HG03175 (cell line): Measurements from ENCODE around the gene SNRPA1.
A peak's percentile ranks its signal among the peaks of the same experiment; 100 is the strongest.
"Not testable (repeated sequence)": the region's sequence is repeated elsewhere in the genome, so short reads cannot be mapped to it uniquely, and the experiment has no call there.

ENCODE experiments used
- ATAC-seq: cut with Tn5 transposase; IDR thresholded peaks from one replicate; pipeline ENCODE4 v1.9.1; 2021; ENCODE audit warnings: mild to moderate bottlenecking, moderate library complexity; ENCODE audit not compliant: unreplicated experiment

SNRPA1 gene

DNA sequence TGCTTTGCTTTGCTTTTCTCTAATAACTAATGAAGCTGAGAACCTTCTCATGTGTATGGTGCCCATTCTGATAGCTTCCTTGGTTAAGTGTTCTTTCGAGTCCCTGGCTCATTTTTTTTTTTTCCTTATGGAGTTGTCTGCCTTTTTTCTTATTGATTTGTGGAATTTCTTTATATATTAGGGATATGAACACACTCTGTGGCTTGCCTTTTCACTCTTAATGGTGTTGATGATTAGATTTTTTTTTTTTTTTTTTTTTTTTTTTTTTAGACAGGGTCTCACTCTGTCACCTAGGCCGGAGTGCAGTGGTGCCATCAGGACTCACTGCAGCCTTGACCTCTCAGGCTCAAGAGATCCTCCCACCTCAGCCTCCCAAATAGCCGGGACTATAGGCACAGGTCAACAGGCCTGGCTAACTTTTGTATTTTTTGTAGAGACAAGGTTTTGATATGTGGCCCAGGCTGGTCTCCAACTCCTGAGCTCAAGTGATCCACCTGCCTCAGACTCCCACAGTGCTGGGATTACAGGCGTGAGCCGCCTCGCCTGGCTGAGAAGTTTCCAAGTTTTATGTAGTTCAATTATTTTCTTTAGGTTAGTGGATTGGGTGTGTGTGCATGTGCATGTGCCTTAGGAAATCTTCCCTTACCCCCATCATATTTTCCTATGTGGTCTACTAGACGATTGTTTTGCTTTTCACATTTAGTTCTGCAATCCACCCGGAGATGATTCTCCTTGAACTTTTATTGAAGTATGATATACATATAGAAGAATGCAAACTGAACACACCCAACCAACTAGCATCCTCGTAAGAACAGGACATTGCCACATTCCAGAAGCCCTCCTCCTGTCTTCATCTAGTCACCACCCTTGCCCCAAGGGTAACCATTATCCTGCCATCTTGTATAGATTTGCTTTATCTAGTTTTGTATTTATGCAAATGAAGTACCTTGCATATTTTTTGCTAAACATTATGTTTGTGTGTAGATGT, 1.7 kb upstream of the SNRPA1 start:
- ATAC-seq, result no peak

DNA sequence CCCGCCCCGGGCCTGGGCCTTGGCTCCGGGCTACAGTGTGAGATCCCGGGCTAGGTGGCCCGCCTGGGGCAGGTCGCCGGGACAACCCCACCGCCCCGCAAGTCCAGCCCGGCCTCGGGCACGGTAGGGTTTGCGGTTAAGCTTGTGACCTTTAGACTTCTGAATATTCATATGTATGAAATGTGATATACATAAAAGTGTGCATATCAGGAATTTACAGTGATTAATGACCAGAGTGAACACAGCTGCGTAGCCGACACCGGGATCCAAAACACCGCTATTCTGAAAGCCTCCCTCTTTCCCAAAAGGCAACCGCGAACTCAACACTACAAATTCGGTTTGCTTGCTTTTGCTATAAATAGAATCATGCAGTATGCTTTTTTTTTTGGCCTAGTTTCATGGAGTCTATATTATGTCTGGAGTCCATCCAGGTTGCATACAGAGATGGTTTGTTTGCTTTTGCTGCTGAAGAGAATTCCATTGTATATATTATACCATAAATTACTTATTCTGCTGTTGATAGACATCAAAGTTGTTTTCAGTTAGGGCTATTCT, 636 bp upstream of the SNRPA1 start:
- ATAC-seq, result no peak

DNA sequence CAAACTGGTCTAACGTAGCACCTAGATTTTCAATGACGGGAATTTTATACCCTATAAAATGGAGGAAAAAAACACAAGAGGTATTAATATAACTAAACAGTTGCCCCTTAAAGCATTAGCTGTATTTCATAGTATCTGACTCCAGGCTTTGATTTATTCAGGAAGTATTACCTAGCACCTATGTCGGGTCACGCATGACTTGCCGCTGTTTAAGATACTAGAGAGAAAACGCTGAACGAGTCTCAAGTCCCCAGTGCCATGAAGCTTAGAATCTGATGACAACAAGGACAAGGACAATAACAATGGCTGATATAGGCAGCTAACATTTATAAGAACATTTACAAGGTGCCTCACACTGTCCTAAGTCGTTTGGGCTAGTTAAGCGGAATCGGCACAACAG, 1.9 kb downstream of the SNRPA1 start:
- peak; percentile 19 for ATAC-seq

DNA sequence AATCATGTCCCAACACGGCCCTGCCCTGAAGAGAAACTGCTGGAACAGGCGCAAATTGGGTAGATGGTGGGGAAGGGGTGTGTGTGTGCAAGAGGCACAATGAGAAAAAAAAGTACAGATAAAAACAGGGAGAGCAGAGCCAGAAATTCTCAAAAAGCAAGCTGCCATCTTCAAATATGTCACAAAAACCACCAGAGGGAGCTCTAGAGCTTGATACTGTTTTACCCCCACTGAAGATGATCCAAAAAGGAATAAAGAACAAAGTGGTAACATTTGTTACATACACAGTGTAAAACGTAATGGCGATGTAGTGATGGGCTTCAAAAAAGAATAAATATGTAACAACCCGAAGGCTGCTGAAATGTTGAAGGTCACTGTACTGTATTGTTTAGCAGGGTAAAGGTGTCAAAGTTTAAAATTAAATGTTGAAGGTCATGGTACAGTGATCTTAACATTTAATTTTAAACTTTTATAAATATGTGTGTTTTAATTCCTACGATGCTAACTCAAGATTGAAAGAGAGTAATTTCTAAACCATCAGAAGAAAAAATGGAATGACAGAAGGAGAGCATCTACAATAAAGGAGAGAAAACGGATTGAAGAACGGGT, 6.0 kb downstream of the SNRPA1 start:
- no peak for ATAC-seq

DNA sequence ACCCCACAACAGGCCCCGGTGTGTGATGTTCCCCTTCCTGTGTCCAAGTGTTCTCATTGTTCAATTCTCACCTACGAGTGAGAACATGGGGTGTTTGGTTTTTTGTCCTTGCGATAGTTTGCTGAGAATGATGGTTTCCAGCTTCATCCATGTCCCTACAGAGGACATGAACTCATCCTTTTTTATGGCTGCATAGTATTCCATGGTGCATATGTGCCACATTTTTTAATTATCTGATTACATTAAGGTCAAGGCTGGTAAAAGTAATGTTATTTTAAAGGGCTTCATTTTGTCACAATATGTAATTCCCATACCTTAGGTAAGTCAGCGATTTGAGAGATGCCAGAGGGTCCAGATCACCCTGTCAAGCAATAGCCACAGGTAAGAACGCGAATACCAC, 7.7 kb downstream of the SNRPA1 start:
- ATAC-seq, result not testable (repeated sequence)

DNA sequence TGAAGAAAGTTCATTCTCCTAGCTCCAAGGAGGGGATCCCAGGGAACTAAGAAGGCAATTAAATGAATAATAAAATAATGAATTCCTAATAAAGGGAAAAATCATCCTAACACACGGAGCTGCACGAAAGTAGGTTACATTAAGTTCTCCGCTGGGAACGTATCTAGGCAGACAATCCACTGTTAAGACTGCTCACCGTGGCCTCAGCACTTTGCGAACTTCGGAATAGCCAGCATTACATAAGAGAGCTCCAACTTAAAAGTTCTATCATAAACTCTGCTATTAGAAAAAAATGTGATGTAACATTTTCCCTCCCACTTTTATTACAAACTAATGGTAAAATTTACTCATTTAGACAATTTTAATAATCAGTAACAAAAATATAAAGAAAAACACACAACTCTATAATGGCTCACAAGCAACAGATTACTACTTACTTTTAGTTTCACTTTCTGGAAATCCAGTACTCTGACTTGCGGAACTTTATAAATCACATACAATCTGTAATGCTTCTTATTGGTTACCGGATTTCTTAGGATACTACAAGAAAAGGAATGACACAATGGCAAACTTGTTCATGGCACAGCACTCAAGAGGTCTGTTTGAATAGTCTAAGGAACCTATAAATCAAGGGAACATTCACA, 8.5 kb downstream of the SNRPA1 start:
- no peak for ATAC-seq

DNA sequence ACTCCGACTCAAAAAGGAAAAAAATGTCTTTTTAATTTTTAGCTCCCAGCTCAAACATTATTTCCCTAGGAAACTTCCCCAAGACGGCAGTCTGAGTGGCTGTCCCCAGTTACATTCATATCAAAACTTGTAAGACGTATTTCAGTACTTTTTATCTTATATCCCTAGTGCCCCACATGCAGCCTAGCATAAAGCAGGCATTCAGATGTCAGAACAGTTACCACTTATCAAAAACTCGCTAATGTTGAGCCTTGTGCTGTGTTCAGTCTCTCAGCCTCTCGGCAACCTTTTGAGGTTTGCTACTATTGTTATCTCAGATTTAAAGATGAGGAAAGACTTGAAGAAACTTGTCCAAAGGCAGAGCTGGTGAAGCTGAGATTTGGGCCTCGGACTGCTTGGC, 11.1 kb downstream of the SNRPA1 start:
- no peak for ATAC-seq

DNA sequence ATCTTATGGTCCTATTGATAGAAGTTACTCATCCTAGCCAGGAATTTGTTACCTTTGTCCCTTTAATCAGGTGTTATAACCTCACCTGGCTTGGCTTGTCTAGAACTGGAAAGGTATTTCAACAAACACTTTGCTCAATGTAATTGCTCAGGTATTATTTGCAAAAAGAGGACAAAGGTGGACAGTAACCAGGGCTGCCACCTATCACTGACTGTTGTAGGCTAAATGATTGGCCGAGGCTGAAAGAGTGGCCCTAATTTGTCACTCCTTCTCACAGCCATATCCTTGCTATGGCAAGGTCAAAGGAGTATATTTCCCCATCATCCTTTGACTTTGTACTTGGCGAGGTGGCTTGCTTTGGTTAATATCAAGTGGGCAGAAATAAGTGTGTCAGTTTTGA, 15.0 kb downstream of the SNRPA1 start:
- ATAC-seq, result no peak

DNA sequence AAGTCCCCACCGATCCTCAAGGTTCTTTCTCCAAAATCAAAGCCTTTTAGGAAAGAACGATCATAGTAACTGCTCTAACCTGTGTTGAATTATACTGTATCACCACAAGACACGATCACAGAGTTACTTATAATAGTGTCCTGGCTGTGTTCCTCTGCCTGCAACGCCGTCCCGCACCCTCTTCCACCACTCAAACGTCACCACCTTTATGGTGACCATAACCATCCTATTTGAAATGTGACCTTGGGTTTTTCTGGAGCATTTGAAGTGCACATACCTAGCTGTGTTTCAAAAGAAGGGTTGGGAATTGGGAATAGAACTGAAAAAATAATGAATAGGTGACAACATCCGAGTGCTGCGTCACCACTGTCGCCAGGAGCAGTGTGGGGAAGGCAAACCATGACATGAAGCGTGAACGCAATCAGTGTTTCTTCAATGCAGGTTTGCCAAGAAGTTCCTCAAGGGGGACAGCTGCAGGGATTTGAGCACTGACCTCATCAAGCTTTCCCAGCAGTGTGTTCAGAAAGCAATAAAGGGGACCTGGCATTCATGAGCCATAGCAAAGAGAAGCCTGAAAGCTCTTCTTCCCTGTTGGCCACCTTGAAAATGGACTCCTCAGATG, 17.0 kb downstream of the SNRPA1 start:
- no peak for ATAC-seq

DNA sequence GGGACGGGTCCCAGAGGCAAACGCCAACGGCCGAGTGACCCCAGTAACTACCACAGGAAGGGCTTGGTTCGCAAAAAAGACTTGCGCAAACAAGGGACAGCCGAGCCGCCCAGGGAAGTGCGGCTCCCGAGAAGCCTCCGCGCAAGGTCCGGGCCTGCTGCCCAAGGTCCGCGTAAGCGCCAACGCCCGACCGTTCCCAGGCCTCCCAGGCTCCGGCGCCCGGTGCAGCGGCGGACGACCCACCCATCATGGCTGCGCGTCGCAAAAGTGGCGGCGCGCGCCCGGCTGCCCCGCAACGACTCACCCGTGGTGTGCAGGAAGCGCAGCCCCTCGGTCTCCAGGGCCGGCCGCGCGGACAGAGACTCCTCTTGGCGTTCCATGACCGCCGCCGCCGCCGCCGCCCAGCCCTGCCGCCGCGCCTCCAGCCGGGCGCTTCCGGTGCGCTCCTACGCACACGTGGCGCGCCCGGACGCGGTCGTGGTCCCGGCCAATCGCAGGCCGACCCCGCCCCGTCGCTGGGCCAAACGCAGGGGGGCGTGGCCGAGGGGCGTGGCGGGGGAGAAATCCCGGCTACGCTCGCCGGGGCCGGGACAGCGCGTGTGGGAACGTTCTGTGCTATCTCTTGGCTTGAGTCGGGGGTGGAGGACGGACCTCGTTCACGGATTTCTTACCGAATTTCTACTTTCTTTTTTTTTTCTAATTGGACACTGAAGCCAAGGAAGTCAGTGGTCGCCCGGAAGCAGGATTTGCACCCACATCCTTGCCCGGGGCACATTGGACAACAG, 17.8 kb downstream of the SNRPA1 start, which contains the start of gene SELENOS:
Gene SELENOS (minus strand): TSS at position 448 of the 785 bp plus-strand sequence. CDS start 68 bp downstream, at position 380.
- ATAC-seq, result peak; percentile 93

DNA sequence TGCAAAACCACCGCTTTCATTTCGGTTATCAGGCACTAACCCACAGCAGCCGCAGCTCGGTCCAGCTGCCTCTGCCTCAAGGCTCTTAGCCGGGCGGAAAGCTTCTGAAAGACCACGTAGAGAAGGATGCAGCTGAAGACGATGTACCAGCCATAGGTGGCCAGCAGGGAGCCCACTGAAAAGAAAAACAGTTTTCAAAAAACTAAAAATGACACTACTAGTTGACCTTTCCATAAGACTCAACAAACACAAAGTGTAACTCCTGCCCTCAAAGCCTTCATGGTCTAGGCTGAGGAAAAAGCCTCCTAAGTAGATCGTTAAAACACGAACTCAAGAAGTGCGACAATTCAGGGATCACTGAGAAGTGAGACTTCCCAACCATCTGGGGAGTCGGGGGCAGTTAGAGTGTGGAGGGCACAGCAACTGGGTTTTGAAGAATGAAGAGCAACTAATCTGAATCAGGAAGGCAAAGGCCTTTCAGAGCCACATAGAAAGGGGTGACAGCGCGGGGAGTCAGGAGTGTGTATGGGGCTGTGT, 18.5 kb downstream of the SNRPA1 start:
- ATAC-seq, result peak; percentile 52

DNA sequence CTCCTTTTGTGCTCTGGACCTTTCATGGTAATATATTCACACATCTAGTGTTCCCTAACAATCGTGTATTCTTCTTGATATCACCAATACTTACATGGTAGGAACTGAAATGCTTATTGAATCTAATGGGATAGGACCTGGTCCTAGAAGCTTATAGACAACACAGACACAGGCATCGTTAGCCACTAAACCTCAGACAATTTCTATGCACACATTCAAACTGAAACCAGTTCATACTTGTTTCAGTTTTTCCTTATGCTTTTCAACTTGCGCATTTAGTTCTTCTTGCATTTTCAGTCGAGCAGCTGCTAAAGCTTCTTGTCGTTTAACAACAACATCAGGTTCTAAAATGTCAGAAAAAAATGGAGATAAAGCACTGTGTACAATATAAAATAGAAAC, 20.0 kb downstream of the SNRPA1 start:
- no peak for ATAC-seq

DNA sequence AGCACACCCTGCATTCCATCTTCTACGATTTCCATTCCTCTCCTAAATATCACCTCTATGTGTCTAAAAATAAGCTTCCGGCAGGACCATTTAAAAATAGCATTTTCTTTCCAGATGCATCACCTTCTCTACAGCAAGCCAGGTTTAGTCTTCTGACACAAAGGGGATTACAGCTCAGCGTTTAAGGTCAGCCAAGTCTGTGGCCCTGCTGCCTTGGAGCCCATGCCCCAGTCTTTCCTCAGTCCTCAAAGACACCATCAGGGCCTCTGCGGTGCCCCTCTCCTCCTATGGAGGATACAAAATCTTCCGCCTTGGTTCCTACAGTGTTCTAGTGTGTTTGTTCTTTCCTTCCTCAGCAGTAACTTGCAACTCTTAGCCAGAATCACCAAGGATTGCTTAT, 21.5 kb downstream of the SNRPA1 start:
- no peak for ATAC-seq

DNA sequence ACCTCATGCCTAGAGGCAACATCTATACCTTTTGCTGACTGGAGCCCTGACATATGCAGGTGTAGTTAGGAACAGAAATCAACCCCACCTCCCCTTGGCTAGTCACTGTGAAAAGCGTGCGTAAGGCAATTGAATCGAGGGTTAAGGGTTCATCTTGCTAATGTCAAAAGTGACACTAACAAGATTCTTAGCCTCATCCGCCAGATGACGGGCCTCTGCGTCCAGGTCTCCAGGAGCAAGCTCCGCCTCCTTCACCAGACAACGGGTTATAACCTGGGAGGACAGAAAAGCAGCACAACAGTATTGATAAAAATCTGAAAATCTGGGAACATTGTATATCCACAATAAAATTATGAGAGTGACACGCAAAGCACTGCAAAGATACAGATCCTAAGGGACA, 22.5 kb downstream of the SNRPA1 start:
- no peak for ATAC-seq

DNA sequence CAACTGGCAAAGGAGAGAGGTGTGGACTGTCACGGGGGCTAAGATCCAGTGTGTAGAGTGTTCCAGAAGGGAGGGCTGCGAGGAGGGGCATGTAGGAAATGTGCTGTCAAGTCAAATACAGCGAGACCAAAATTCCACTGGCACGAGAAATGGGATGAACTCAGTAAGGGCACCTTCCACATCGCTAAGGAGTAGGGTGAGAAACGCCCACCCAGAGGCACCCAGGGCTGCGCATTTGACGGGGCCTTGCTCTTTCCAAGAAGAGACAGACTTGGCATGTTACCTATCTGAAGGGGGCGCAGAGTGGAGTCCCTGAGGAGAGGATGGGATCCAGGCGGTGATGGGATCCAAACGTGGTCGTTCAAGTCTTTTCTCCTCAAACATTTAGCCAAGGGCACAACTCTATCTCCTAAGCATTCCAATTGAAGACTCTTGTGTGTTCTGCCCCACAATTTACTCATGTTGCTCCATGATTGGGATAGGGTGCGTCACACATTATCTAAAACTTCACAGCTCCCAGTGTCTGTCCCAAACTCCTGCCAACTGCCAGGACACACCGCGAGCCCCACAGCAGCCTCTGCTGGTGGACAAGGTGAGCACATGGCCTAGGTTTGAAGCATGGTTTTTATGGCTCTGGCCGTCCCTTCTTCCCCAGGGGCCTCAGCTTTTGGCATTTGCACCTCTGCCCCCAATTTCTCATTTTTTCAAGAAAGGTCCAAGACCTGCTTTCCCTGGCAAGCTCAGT, 25.4 kb downstream of the SNRPA1 start:
- no peak for ATAC-seq

DNA sequence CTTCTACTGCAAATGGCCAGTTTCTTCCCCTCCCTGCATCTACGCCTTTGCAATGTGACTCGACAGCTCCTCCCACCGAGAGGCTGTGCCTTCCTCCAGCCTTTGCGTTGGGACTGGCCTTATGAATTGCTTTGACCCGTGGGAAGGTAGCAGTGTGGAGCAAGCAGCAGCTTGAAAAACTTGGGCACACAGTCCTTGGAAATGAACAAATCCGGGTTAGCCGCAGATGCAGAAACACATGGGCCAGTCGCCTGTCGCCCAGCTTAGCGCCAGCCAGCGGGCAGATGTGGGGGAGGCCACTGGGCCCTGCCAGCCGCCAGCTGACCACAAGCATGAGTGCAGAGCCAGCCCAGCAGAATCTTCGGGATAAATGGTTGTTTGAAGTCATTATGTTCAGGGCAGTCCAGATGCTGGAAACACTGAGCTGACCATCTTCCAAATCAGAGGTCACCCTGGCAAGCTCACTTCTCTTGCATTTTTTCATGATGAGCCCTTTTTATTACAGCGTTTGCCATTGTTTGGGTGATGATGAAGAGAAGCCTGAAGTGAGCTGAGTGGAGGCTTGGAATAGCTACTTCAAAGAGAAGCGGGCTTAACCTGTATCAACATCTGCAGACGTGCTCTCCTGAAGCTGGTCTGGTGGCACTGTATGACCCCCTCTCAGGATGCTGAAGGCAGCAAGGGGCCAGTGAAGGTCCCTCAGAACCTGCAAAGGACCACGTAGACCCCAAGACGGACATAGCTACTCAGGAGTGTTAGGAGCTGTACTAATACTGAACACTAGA, 27.5 kb downstream of the SNRPA1 start:
- no peak for ATAC-seq

DNA sequence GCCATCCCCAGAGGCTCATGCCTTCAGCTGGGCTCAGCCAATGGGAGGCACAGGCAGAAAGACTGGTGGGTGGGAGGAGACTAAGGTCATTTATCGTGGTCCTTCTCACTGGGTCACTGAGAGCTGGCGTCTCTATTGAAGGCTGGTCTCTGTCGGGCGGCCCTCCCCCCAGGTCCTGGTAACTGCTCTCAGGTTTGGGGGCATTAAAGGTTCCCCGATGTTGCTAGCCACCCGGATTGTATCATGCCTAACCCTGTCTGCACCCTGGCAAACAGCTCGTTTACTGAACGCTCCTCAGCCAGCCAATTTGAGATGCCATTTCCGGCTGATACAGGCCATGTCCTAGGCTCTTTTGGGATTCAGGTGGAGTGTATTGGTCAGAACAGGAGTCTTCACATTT, 28.3 kb downstream of the SNRPA1 start:
- no peak for ATAC-seq

DNA sequence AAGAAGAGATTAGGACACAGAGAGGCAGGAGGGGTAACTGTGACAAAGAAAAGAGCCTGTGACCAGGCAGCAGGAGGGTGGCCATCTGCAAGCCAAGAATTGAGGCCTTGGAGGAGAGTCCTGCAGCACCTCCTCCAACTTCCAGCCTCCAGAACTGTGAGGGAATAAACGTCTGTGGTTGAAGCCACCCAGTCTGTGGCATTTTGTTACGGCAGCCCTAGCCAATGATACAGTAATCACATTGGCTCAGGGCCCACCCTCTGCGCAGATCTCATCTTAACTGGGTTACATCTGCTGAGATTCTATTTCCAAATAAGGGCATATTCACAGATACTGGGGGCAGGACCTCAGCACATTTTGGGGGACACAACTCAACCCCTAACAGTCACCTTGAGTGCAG, 29.0 kb downstream of the SNRPA1 start:
- no peak for ATAC-seq
